Tibial nerve (tissue), 4 donors: Measurements from ENCODE around the gene FNDC1. TPM values are rescaled to one million over a fixed set of nuclear protein-coding genes. Genes with fewer than 3 reads are reported as not detected.
A peak's percentile ranks its signal among the peaks of the same experiment; 100 is the strongest.

ENCODE experiments used
- DNase-seq, 2 donors: peaks; one replicate each; pipeline ENCODE4 v3.0.0-alpha.2; 2019; ENCODE audit warnings: low spot score in 2 of 2
- H3K27ac ChIP-seq, 4 donors: fragments of 200-600 bp; sonication (generic) in 3 of 4; one replicate each; pipeline ENCODE4 v1.5.1; 2017 to 2019; ENCODE audit warnings: mild to moderate bottlenecking in 1 of 4
- H3K27me3 ChIP-seq, 2 donors: fragments of 200-600 bp; sonication (generic) in 1 of 2; one replicate each; pipeline versions ENCODE4 v1.5.1 to v1.6.0; 2017 to 2019
- H3K36me3 ChIP-seq, 3 donors: fragments of 200-600 bp; sonication (generic); one replicate each; pipeline ENCODE4 v1.5.1; 2018 to 2019
- H3K4me1 ChIP-seq, 4 donors: fragments of 200-600 bp; sonication (generic) in 3 of 4; one replicate each; pipeline ENCODE4 v1.5.1; 2017 to 2019
- H3K4me3 ChIP-seq, 4 donors: fragments of 200-600 bp; sonication (generic) in 3 of 4; one replicate each; pipeline ENCODE4 v1.5.1; 2017 to 2019; ENCODE audit warnings: mild to moderate bottlenecking in 1 of 4, moderate library complexity in 1 of 4
- H3K9me3 ChIP-seq, 4 donors: fragments of 200-600 bp; sonication (generic) in 3 of 4; one replicate each; pipeline ENCODE4 v1.5.1; 2017 to 2019
- CTCF ChIP-seq, 5 experiments: fragments of 200-600 bp in 3 of 5; fragments of 450-650 bp in 2 of 5; sonication (generic) in 3 of 5; IDR thresholded peaks; one replicate each; pipeline ENCODE4 v1.5.1; 2016 to 2019; ENCODE audit warnings: antibody characterized with exemption in 5 of 5, mild to moderate bottlenecking in 3 of 5, moderate library complexity in 2 of 5
- EP300 ChIP-seq, 2 donors: sonication (generic); formaldehyde crosslinking; IDR thresholded peaks; one replicate each; pipeline ENCODE4 v1.6.1; 2017; ENCODE audit warnings: antibody characterized with exemption in 2 of 2, mild to moderate bottlenecking in 1 of 2
- POLR2A ChIP-seq, 2 donors: fragments of 450-650 bp; IDR thresholded peaks; one replicate each; pipeline ENCODE4 v1.6.1; 2017; ENCODE audit warnings: antibody characterized with exemption in 2 of 2, mild to moderate bottlenecking in 2 of 2, moderate library complexity in 2 of 2
- WGBS, 2 donors: methylation state at CpG; one replicate each; pipeline ENCODE4 v1.1.5; 2018; 5-methylcytosine and 5-hydroxymethylcytosine counted together
- total RNA-seq, 4 donors: library from RNA; depleted of rRNA; stranded (reverse); fragments of >200 nt; gene quantifications; one replicate each; pipeline ENCODE4 v1.1.0, GENCODE V29; 2016

The FNDC1 gene
- total RNA-seq, 4 donors from 2014 or later: 2.1 to 8.2 (median 5.4) TPM

DNA sequence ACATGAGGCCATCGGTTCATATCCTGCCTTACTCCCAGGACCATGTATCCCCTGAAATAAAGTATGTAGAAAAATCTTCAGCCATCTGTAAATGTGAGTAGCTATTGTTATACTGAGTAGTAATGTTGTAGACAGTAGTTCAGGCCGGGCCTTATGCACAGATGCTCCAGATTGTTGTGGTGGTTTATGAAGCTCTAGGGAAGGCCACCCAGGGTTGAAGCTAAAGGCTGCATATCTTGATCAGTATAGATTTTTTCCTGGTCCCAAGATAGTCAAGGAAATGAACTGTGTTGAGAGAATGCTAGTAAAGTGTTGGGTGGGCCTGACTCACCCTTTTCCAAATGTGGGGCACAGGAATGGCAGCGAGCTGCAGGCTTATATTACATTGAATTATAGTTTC is 81.4 kb downstream of the FNDC1 start:
- no peaks in the 10 kb centered on the region for H3K36me3 ChIP-seq
- TF ChIP-seq EP300 (IDR thresholded peaks at IDR 0.05) (no peak), POLR2A (IDR thresholded peaks at IDR 0.05) (no peak), CTCF (IDR thresholded peaks at IDR 0.05) (no peak)

GRCh38 chr6:159252955-159253508 is 83.8 kb downstream of the FNDC1 start:
- Histone ChIP-seq H3K27ac (no peak overlapping the region), H3K27me3 (no peaks in the 10 kb centered on the region), H3K4me3 (no peak overlapping the region), H3K4me1 (peaks cover 0 to 10% (median 0%) of the 10 kb centered on the region in 4 donors), H3K36me3 (no peaks in the 10 kb centered on the region), H3K9me3 (no peaks in the 10 kb centered on the region)
- DNase-seq: no peak
- TF ChIP-seq POLR2A (IDR thresholded peaks at IDR 0.05) (no peak), CTCF (IDR thresholded peaks at IDR 0.05) (peak; percentile 40 to 58 (median 52))
- WGBS, 2 donors: 47 to 53% methylated on average over 10 of the region's 10 CpGs

More for the DNA sequence above, 81.4 kb downstream of the FNDC1 start:
- Histone ChIP-seq H3K4me3 (no peak overlapping the region), H3K27me3 (no peaks in the 10 kb centered on the region), H3K4me1 (peaks cover 0 to 10% (median 0%) of the 10 kb centered on the region in 4 donors), H3K9me3 (no peaks in the 10 kb centered on the region), H3K27ac (no peak overlapping the region)
- no peak for DNase-seq
- WGBS, 2 donors: 92 to 94% methylated on average over 3 of the region's 3 CpGs

- 80 to 85% methylated on average over 2 of the region's 2 CpGs for WGBS, 2 donors
- Histone ChIP-seq H3K36me3 (no peaks in the 10 kb centered on the region), H3K27me3 (no peaks in the 10 kb centered on the region), H3K27ac (no peak overlapping the region), H3K4me1 (peaks cover 0 to 10% (median 0%) of the 10 kb centered on the region in 4 donors), H3K9me3 (no peaks in the 10 kb centered on the region), H3K4me3 (no peak overlapping the region)
- no peak for DNase-seq
- TF ChIP-seq POLR2A (IDR thresholded peaks at IDR 0.05): no peak
- no peak for TF ChIP-seq CTCF (IDR thresholded peaks at IDR 0.05)
- TF ChIP-seq EP300 (IDR thresholded peaks at IDR 0.05): no peak
Measured at GRCh38 chr6:159254186-159254585, 85.0 kb downstream of the FNDC1 start.

GRCh38 chr6:159255434-159255951 is 86.3 kb downstream of the FNDC1 start:
- no peak for TF ChIP-seq POLR2A (IDR thresholded peaks at IDR 0.05)
- H3K27ac ChIP-seq: no peak overlapping the region
- H3K27me3 ChIP-seq: no peaks in the 10 kb centered on the region
- peaks cover 0 to 11% (median 0%) of the 10 kb centered on the region in 4 donors for H3K4me1 ChIP-seq
- DNase-seq: no peak
- H3K9me3 ChIP-seq: no peaks in the 10 kb centered on the region
- H3K36me3 ChIP-seq: no peaks in the 10 kb centered on the region
- no peak overlapping the region for H3K4me3 ChIP-seq
- WGBS, 2 donors: 72 to 74% methylated on average over 4 of the region's 4 CpGs

DNA sequence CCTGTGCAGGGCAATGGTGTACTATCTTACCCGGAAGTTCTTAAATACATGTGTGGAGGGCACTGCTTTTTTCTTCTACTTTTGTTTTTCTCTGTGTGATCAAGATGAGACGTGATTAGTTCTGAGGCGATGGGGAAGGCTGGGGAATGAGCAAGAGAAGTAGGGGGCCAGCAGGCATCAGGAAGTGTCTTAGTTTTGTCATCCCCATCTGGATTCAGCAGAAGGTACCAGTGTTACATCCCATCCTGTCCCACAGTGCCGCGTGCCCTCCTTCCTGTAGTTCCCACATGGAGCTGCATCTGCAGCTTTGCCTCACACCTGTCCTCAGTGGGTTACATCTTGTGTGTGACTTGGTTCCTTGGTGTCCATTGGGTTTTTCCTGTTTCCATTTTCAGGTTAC is 86.9 kb downstream of the FNDC1 start:
- no peak overlapping the region for H3K27ac ChIP-seq
- no peaks in the 10 kb centered on the region for H3K9me3 ChIP-seq
- H3K36me3 ChIP-seq: no peaks in the 10 kb centered on the region
- no peaks in the 10 kb centered on the region for H3K27me3 ChIP-seq
- peaks cover 0 to 11% (median 0%) of the 10 kb centered on the region in 4 donors for H3K4me1 ChIP-seq
- DNase-seq: no peak
- TF ChIP-seq EP300 (IDR thresholded peaks at IDR 0.05): no peak
- no peak for TF ChIP-seq POLR2A (IDR thresholded peaks at IDR 0.05)
- no peak for TF ChIP-seq CTCF (IDR thresholded peaks at IDR 0.05)
- WGBS, 2 donors: 95% methylated on average over 5 of the region's 5 CpGs
- no peak overlapping the region for H3K4me3 ChIP-seq
